Keratinocyte (primary cell): ENCODE results near the gene ST8SIA5. TPM values are rescaled to one million over a fixed set of nuclear protein-coding genes. Genes with fewer than 3 reads are reported as not detected.

ENCODE experiments used
- DNase-seq: peaks from one replicate; pipeline ENCODE4 v3.0.0-alpha.2; 2011; ENCODE audit warnings: low read depth, missing footprints, low spot score
- FAIRE-seq: peaks from 2 replicates; lab custom pipeline; 2011; peaks lifted over from hg19 to GRCh38; lab: Jason Lieb, UNC
- H2AFZ ChIP-seq: 2 replicates; pipeline ENCODE4 v1.6.0; 2012; ENCODE audit warnings: low read length, control low read depth, inconsistent platforms; ENCODE audit not compliant: control insufficient read depth
- H3K27ac ChIP-seq: 2 replicates; pipeline ENCODE4 v1.5.1; 2011; ENCODE audit warnings: low read length; ENCODE audit not compliant: control insufficient read depth, insufficient read depth
- H3K27me3 ChIP-seq: 3 replicates; pipeline ENCODE4 v1.6.0; 2011; ENCODE audit warnings: low read length; ENCODE audit not compliant: control insufficient read depth, insufficient read depth; ENCODE audit errors: extremely low read depth
- H3K36me3 ChIP-seq, 2 experiments: 2 replicates in 1 of 2; 3 replicates in 1 of 2; pipeline ENCODE4 v1.5.1; 2011; ENCODE audit warnings: low read length in 2 of 2, mild to moderate bottlenecking in 1 of 2; ENCODE audit not compliant: control insufficient read depth in 2 of 2, insufficient read depth in 2 of 2; ENCODE audit errors: extremely low read depth in 1 of 2
- H3K4me1 ChIP-seq: 3 replicates; pipeline ENCODE4 v1.5.1; 2011; ENCODE audit warnings: low read length; ENCODE audit not compliant: control insufficient read depth, insufficient read depth; ENCODE audit errors: extremely low read depth
- H3K4me2 ChIP-seq: 3 replicates; pipeline ENCODE4 v1.6.0; 2011; ENCODE audit warnings: low read depth, low read length; ENCODE audit not compliant: control insufficient read depth, insufficient read depth; ENCODE audit errors: extremely low read depth
- H3K4me3 ChIP-seq, 3 experiments: fragments of 200-600 bp in 1 of 3; sonication (generic) in 1 of 3; 2 replicates in 2 of 3; 3 replicates in 1 of 3; pipeline ENCODE4 v1.5.1; 2011 to 2016; ENCODE audit warnings: low read length in 3 of 3, mild to moderate bottlenecking in 3 of 3, control low read depth in 2 of 3, inconsistent platforms in 1 of 3, low read depth in 1 of 3, mixed read lengths in 1 of 3, mixed run types in 1 of 3, moderate library complexity in 1 of 3; ENCODE audit not compliant: control insufficient read depth in 2 of 3, insufficient read depth in 2 of 3; ENCODE audit errors: extremely low read depth in 1 of 3
- H3K79me2 ChIP-seq: 2 replicates; pipeline ENCODE4 v1.6.0; 2012; ENCODE audit warnings: low read length; ENCODE audit not compliant: control insufficient read depth, insufficient read depth
- H3K9ac ChIP-seq: 3 replicates; pipeline ENCODE4 v1.6.0; 2011; ENCODE audit warnings: low read length; ENCODE audit not compliant: control insufficient read depth, insufficient read depth; ENCODE audit errors: extremely low read depth
- H3K9me1 ChIP-seq: 3 replicates; pipeline ENCODE4 v1.6.0; 2011; ENCODE audit warnings: low read length; ENCODE audit not compliant: control insufficient read depth, insufficient read depth; ENCODE audit errors: extremely low read depth
- H3K9me3 ChIP-seq: 2 replicates; pipeline ENCODE4 v1.5.1; 2012; ENCODE audit warnings: low read depth, low read length; ENCODE audit not compliant: control insufficient read depth
- H4K20me1 ChIP-seq: 3 replicates; pipeline ENCODE4 v1.6.0; 2011; ENCODE audit warnings: low read length; ENCODE audit not compliant: control insufficient read depth, insufficient read depth; ENCODE audit errors: extremely low read depth
- CTCF ChIP-seq, 3 experiments: IDR thresholded peaks in 1 of 3; conservative IDR thresholded peaks in 1 of 3; optimal IDR thresholded peaks in 1 of 3; 2 replicates in 2 of 3; 3 replicates in 1 of 3; pipeline versions ENCODE3 to v1.5.1; 2011; ENCODE audit warnings: low read length in 3 of 3, mild to moderate bottlenecking in 3 of 3, moderate library complexity in 2 of 3, control low read depth in 1 of 3, inconsistent platforms in 1 of 3; ENCODE audit not compliant: insufficient read depth in 2 of 3; ENCODE audit errors: extremely low read depth in 1 of 3
- EZH2 ChIP-seq: IDR thresholded peaks from one replicate; pipeline ENCODE4 v1.6.1; 2012; ENCODE audit warnings: inconsistent platforms, mild to moderate bottlenecking, low read length, moderate library complexity
- dilution Hi-C: fragments of 300-500 bp; cut with MboI; formaldehyde crosslinking; loops from one replicate; pipeline ENCODE4 v1.7.0; 2020; ENCODE audit warnings: low sequenced_read_pairs; ENCODE audit not compliant: extremely low pct_ligation_motif_present
- polyA plus RNA-seq, 5 experiments: library from polyadenylated mRNA; depleted of rRNA in 3 of 5; stranded (reverse) in 3 of 5; stranded (forward) in 1 of 5; unstranded in 1 of 5; fragments of >200 nt; gene quantifications; 1 replicate in 1 of 5; 2 replicates in 3 of 5; 3 replicates in 1 of 5; pipeline versions ENCODE4 v1.2.1 to v1.2.3, GENCODE V29; 2011 to 2012; ENCODE audit warnings: missing spikeins in 2 of 5, low read depth in 1 of 5, low replicate concordance in 1 of 5

Gene ST8SIA5
- polyA plus RNA-seq, 1 donor (not counting 4 experiments of a cell fraction or from before 2014, with no cell fraction given) = under 0.01 TPM

GRCh38 chr18:46794607-46795006, 37.8 kb upstream of the ST8SIA5 start:
- Histone ChIP-seq H2AFZ (no peak overlapping the region), H3K36me3 (no peaks in the 10 kb centered on the region), H3K27me3 (no peaks in the 10 kb centered on the region), H3K79me2 (no peaks in the 10 kb centered on the region), H3K4me3 (no peak overlapping the region), H3K4me2 (no peak overlapping the region), H3K9me3 (no peaks in the 10 kb centered on the region), H3K27ac (no peak overlapping the region), H3K4me1 (no peaks in the 10 kb centered on the region), H3K9ac (no peak overlapping the region), H4K20me1 (no peaks in the 10 kb centered on the region), H3K9me1 (no peaks in the 10 kb centered on the region)
- TF ChIP-seq EZH2 = no peak
- no peak for TF ChIP-seq CTCF (optimal IDR thresholded peaks at IDR 0.05 in 1 of 3, IDR thresholded peaks at IDR 0.05 in 1 of 3, conservative IDR thresholded peaks at IDR 0.05 in 1 of 3; ENCODE audit: extremely low read depth in 1 of 3, insufficient read depth in 2 of 3, low read length in 3 of 3)
- DNase-seq (no peak), FAIRE-seq (no peak)
- dilution Hi-C loops = no loop called here

GRCh38 chr18:46793565-46793964, 36.7 kb upstream of the ST8SIA5 start:
- H2AFZ ChIP-seq = no peak overlapping the region
- no peak overlapping the region for H3K4me3 ChIP-seq
- dilution Hi-C loops = no loop called here
- FAIRE-seq = no peak
- TF ChIP-seq CTCF (optimal IDR thresholded peaks at IDR 0.05 in 1 of 3, IDR thresholded peaks at IDR 0.05 in 1 of 3, conservative IDR thresholded peaks at IDR 0.05 in 1 of 3; ENCODE audit: extremely low read depth in 1 of 3, insufficient read depth in 2 of 3, low read length in 3 of 3) (no peak), EZH2 (no peak)
- H3K36me3 ChIP-seq = no peaks in the 10 kb centered on the region
- H3K9ac ChIP-seq = no peak overlapping the region
- H4K20me1 ChIP-seq = no peaks in the 10 kb centered on the region
- no peak for DNase-seq
- H3K9me3 ChIP-seq = no peaks in the 10 kb centered on the region
- no peaks in the 10 kb centered on the region for H3K9me1 ChIP-seq
- H3K27me3 ChIP-seq = no peaks in the 10 kb centered on the region
- no peaks in the 10 kb centered on the region for H3K79me2 ChIP-seq
- H3K4me2 ChIP-seq = no peak overlapping the region
- no peaks in the 10 kb centered on the region for H3K4me1 ChIP-seq
- no peak overlapping the region for H3K27ac ChIP-seq
